Left lung (tissue), 10 donors: ENCODE results near the gene COX6B1. TPM values are rescaled to one million over a fixed set of nuclear protein-coding genes. Genes with fewer than 3 reads are reported as not detected.
A peak's percentile ranks its signal among the peaks of the same experiment; 100 is the strongest.

ENCODE experiments used
- ATAC-seq: fragments of 200-7000 bp; cut with Tn5 transposase; one replicate; pipeline ENCODE4 v1.9.1; 2020; ENCODE audit warnings: moderate library complexity
- DNase-seq, 4 donors: peaks; one replicate each; pipeline ENCODE4 v3.0.0-alpha.2; 2013 to 2020
- H3K27ac ChIP-seq, 2 donors: fragments of 200-600 bp; sonication (generic) in 1 of 2; one replicate each; pipeline versions ENCODE4 v1.5.0 to v1.8.0; 2020 to 2021
- H3K27me3 ChIP-seq, 2 donors: fragments of 200-600 bp; sonication (generic) in 1 of 2; one replicate each; pipeline versions ENCODE4 v1.5.0 to v1.8.0; 2020 to 2021
- H3K36me3 ChIP-seq, 2 donors: fragments of 200-600 bp; sonication (generic) in 1 of 2; one replicate each; pipeline versions ENCODE4 v1.5.0 to v1.8.0; 2020 to 2021
- H3K4me1 ChIP-seq, 2 donors: fragments of 200-600 bp; one replicate each; pipeline ENCODE4 v1.8.0; 2021
- H3K4me3 ChIP-seq, 2 donors: fragments of 200-600 bp; sonication (generic) in 1 of 2; one replicate each; pipeline versions ENCODE4 v1.5.0 to v1.8.0; 2020 to 2021; ENCODE audit warnings: mild to moderate bottlenecking in 1 of 2
- H3K9me3 ChIP-seq, 2 donors: fragments of 200-600 bp; sonication (generic) in 1 of 2; one replicate each; pipeline versions ENCODE4 v1.5.0 to v1.8.0; 2020 to 2021
- intact Hi-C, 2 donors: fragments of 100-400 bp; cut with DNase I; formaldehyde crosslinking; loops; one replicate each; pipeline versions ENCODE4 v1.11.2 to v1.14.2; 2022
- polyA plus RNA-seq, 6 donors: library from polyadenylated mRNA; unstranded; fragments of 120-200 nt; gene quantifications; one replicate each; pipeline ENCODE4 v1.2.1, GENCODE V29; 2013; ENCODE audit not compliant: insufficient read length in 6 of 6
- total RNA-seq, 2 donors: library from RNA; stranded (reverse); fragmentation: NEBNext Ultra II Directional; extraction: Animal tissue kit (Norgen Biotek cat#: 25700); gene quantifications; one replicate each; pipeline ENCODE4 v1.2.1, GENCODE V29; 2021
- TF ChIP-seq, protein P1 (sequence below), 2 donors: fragments of 200-600 bp; sonication (generic) in 1 of 2; IDR thresholded peaks; one replicate each; pipeline versions ENCODE4 v1.5.0 to v1.8.0; 2021; ENCODE audit warnings: antibody characterized with exemption in 2 of 2
- donor health status: DM: no; HTN: yes; CAD: no.
- donor health status: DM: no; HTN: no; CAD: no.

COX6B1 gene
- total and polyA plus RNA-seq, 8 donors, result 199 to 295 (median 235) TPM

DNA sequence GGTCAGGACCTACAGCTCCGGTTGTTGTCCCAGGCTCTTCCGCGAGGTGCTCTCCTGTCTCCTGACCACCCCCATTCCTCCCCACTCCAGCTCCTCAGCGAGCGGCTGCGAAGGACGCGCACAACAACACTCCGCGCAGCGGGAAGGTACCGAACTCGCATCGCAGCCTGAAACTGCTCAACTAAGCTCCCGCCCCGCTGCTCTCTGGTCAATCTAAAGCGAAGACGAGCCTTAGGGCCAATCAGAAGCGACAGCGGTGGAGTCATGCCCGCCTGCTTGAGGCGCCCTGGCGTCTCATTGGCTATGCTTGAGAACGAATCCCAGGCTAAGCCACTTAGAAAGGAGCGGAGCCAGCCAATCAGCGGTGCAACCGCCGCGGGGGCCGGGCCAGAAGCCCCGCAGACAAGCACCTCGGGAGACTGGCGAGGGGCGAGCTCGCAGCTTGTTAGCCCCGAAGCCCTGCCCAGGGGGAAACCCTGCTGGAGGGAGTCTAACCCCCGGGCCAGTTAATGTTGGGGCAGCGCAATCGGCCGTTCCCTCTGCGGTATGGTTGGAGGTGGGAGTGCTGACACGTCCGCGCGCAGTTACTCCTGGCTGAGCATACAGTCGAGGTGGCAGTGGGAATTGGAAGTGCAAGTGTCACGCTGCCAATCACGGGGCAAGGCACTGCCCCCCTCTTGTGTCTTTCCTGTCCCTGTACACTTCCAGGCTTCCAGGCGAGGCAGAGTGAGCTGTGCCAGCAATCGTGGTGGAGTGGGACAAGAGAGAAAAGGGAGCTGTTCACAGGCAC is 54.3 kb downstream of the COX6B1 start:
- Histone ChIP-seq H3K4me1 (peaks cover 0 to 17% of the 10 kb centered on the region in 2 donors), H3K9me3 (no peaks in the 10 kb centered on the region), H3K36me3 (no peaks in the 10 kb centered on the region), H3K4me3 (peak overlapping the region; percentile 52 to 57), H3K27me3 (peaks cover 0 to 56% of the 10 kb centered on the region in 2 donors), H3K27ac (peak overlapping the region in 1 of 2 donors; percentile 50)
- DNase-seq (peak; percentile 92 to 98 (median 96)), ATAC-seq (peak; percentile 99)
- intact Hi-C loops, result no loop called here
- TF ChIP-seq, protein P1, sequence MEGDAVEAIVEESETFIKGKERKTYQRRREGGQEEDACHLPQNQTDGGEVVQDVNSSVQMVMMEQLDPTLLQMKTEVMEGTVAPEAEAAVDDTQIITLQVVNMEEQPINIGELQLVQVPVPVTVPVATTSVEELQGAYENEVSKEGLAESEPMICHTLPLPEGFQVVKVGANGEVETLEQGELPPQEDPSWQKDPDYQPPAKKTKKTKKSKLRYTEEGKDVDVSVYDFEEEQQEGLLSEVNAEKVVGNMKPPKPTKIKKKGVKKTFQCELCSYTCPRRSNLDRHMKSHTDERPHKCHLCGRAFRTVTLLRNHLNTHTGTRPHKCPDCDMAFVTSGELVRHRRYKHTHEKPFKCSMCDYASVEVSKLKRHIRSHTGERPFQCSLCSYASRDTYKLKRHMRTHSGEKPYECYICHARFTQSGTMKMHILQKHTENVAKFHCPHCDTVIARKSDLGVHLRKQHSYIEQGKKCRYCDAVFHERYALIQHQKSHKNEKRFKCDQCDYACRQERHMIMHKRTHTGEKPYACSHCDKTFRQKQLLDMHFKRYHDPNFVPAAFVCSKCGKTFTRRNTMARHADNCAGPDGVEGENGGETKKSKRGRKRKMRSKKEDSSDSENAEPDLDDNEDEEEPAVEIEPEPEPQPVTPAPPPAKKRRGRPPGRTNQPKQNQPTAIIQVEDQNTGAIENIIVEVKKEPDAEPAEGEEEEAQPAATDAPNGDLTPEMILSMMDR (IDR thresholded peaks at IDR 0.05), result no peak

DNA sequence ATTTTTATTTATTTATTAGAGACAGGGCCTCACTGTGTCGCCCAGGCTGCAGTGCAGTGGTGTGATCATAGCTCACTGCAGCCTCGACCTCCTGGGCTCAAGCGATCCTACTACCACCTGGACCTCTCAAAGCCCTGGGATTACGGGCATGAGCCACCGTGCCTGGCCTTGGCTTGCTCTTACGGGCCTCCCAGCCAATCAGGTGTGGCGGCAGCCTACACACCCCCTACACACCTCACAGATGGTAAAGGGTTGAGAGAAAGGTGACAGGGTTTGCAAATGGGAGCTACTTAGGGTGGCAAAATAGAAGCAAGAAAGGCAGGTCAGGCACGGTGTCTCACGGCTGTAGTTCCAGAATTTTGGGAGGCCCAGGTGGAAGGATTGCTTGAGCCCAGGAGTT is 55.2 kb downstream of the COX6B1 start:
- Histone ChIP-seq H3K4me1 (peaks cover 0 to 17% of the 10 kb centered on the region in 2 donors), H3K9me3 (no peaks in the 10 kb centered on the region), H3K27ac (no peak overlapping the region), H3K36me3 (no peaks in the 10 kb centered on the region), H3K27me3 (peaks cover 0 to 65% of the 10 kb centered on the region in 2 donors), H3K4me3 (peak overlapping the region in 1 of 2 donors; percentile 57)
- ATAC-seq, result no peak
- TF ChIP-seq, protein P1 (IDR thresholded peaks at IDR 0.05), result no peak
- no peak for DNase-seq
- intact Hi-C loops, result no loop called here

DNA sequence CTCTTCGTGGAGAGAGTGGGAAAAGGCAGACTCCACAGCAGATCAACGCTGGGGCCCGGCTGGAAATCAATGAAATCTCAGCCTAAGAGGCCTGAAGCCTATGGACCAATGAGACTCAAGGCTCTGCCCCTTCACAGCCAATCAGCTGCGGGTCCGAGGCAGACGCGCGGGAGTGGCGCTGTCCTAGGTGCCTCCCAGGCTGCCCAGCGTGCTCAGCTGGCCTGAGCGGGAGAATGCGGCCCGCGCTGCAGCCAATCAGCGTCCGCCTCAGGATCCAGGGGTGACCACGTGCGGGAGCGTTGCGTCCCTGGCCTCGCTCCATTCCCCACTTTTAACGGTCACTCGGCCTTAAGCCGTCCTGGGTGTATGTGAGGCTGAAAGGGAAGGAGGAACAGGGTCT is 56.1 kb downstream of the COX6B1 start, which contains the start of gene ZBTB32:
TSS of gene ZBTB32 (plus strand) at position 341 of the 400 bp plus-strand sequence. CDS start 10,069 bp downstream, outside the sequence.
- Histone ChIP-seq H3K36me3 (no peaks in the 10 kb centered on the region), H3K9me3 (no peaks in the 10 kb centered on the region), H3K4me1 (peaks cover 0 to 17% of the 10 kb centered on the region in 2 donors), H3K27ac (no peak within 1 kb of the TSS), H3K4me3 (no peak within 1 kb of the TSS), H3K27me3 (peaks cover 0 to 72% of the 10 kb centered on the region in 2 donors)
- intact Hi-C loops, result no loop called here
- ATAC-seq, result peak; percentile 17
- peak in 1 of 4 donors; percentile 53 for DNase-seq
- TF ChIP-seq, protein P1 (IDR thresholded peaks at IDR 0.05), result no peak

Other genes starting within 250 kb of the COX6B1 start
- gene FFAR2, start 200.1 kb upstream of the COX6B1 start, total RNA-seq, result 10 to 100 TPM in 1 of 2 donors, under 1 TPM in 1; 0.85 to 26.6 TPM
- under 1 TPM in 5 of 6 donors, not detected in 1; 0.18 to 0.79 (median 0.34) TPM for gene FFAR2, start 200.1 kb upstream of the COX6B1 start, polyA plus RNA-seq
- not detected for gene KRTDAP, start 157.9 kb upstream of the COX6B1 start, total RNA-seq
- gene KRTDAP, start 157.9 kb upstream of the COX6B1 start, polyA plus RNA-seq, result 1 to 10 TPM in 5 of 6 donors, under 1 TPM in 1; 0.98 to 2.2 (median 1.8) TPM
- gene DMKN, start 134.7 kb upstream of the COX6B1 start, total RNA-seq, result 100 to 1,000 TPM; 104 to 136 TPM
- 100 to 1,000 TPM in 5 of 6 donors, 10 to 100 TPM in 1; 92.5 to 140 (median 111) TPM for gene DMKN, start 134.7 kb upstream of the COX6B1 start, polyA plus RNA-seq
- gene SBSN, start 120.0 kb upstream of the COX6B1 start, total RNA-seq, result under 1 TPM in 1 of 2 donors, not detected in 1; 0.20 TPM
- under 1 TPM in 2 of 6 donors, not detected in 4; 0.09 to 0.11 TPM for gene SBSN, start 120.0 kb upstream of the COX6B1 start, polyA plus RNA-seq
- not detected for gene GAPDHS, start 114.9 kb upstream of the COX6B1 start, total RNA-seq
- not detected for gene GAPDHS, start 114.9 kb upstream of the COX6B1 start, polyA plus RNA-seq
- 100 to 1,000 TPM in 1 of 2 donors, 10 to 100 TPM in 1; 98.3 to 112 TPM for gene TMEM147, start 102.7 kb upstream of the COX6B1 start, total RNA-seq
- gene TMEM147, start 102.7 kb upstream of the COX6B1 start, polyA plus RNA-seq, result 10 to 100 TPM; 52.7 to 62.3 (median 55.2) TPM
- gene ATP4A, start 84.7 kb upstream of the COX6B1 start, total RNA-seq, result not detected
- gene ATP4A, start 84.7 kb upstream of the COX6B1 start, polyA plus RNA-seq, result not detected
- not detected for gene PMIS2, start 62.1 kb upstream of the COX6B1 start, total RNA-seq
- gene PMIS2, start 62.1 kb upstream of the COX6B1 start, polyA plus RNA-seq, result not detected
- 10 to 100 TPM; 12.1 to 12.7 TPM for gene HAUS5, start 35.6 kb upstream of the COX6B1 start, total RNA-seq
- 10 to 100 TPM; 22.5 to 32.7 (median 26.7) TPM for gene HAUS5, start 35.6 kb upstream of the COX6B1 start, polyA plus RNA-seq
- gene RBM42, start 19.3 kb upstream of the COX6B1 start, total RNA-seq, result 10 to 100 TPM; 57.8 to 64.1 TPM
- 10 to 100 TPM; 48.4 to 67.0 (median 61.3) TPM for gene RBM42, start 19.3 kb upstream of the COX6B1 start, polyA plus RNA-seq
- 1 to 10 TPM in 1 of 2 donors, under 1 TPM in 1; 0.79 to 1.0 TPM for gene ETV2, start 6.6 kb upstream of the COX6B1 start, total RNA-seq
- gene ETV2, start 6.6 kb upstream of the COX6B1 start, polyA plus RNA-seq, result 1 to 10 TPM; 1.5 to 3.5 (median 2.2) TPM
- gene UPK1A, start 18.2 kb downstream of the COX6B1 start, total RNA-seq, result not detected
- under 1 TPM in 4 of 6 donors, not detected in 2; 0.18 to 0.48 (median 0.30) TPM for gene UPK1A, start 18.2 kb downstream of the COX6B1 start, polyA plus RNA-seq
- under 1 TPM; 0.15 to 0.31 TPM for gene ZBTB32, start 56.2 kb downstream of the COX6B1 start, total RNA-seq
- gene ZBTB32, start 56.2 kb downstream of the COX6B1 start, polyA plus RNA-seq, result under 1 TPM; 0.32 to 0.94 (median 0.50) TPM
- 10 to 100 TPM; 29.4 to 39.1 TPM for gene KMT2B, start 69.7 kb downstream of the COX6B1 start, total RNA-seq
- 10 to 100 TPM; 27.9 to 38.0 (median 33.9) TPM for gene KMT2B, start 69.7 kb downstream of the COX6B1 start, polyA plus RNA-seq
- gene IGFLR1, start 94.1 kb downstream of the COX6B1 start, total RNA-seq, result 10 to 100 TPM; 14.1 to 25.8 TPM
- 1 to 10 TPM; 2.0 to 6.1 (median 5.1) TPM for gene IGFLR1, start 94.1 kb downstream of the COX6B1 start, polyA plus RNA-seq
- 10 to 100 TPM; 15.2 to 16.6 TPM for gene U2AF1L4, start 97.1 kb downstream of the COX6B1 start, total RNA-seq
- gene U2AF1L4, start 97.1 kb downstream of the COX6B1 start, polyA plus RNA-seq, result 10 to 100 TPM; 16.0 to 20.5 (median 17.7) TPM
- 10 to 100 TPM; 59.6 to 90.3 TPM for gene PSENEN, start 97.3 kb downstream of the COX6B1 start, total RNA-seq
- gene PSENEN, start 97.3 kb downstream of the COX6B1 start, polyA plus RNA-seq, result 10 to 100 TPM; 39.6 to 59.7 (median 46.9) TPM
- 1 to 10 TPM; 6.6 to 9.9 TPM for gene LIN37, start 100.3 kb downstream of the COX6B1 start, total RNA-seq
- gene LIN37, start 100.3 kb downstream of the COX6B1 start, polyA plus RNA-seq, result 10 to 100 TPM; 11.0 to 14.5 (median 12.7) TPM
- gene HSPB6, start 108.7 kb downstream of the COX6B1 start, total RNA-seq, result 10 to 100 TPM; 38.3 to 39.7 TPM
- gene HSPB6, start 108.7 kb downstream of the COX6B1 start, polyA plus RNA-seq, result 10 to 100 TPM; 51.8 to 91.7 (median 71.3) TPM
- 10 to 100 TPM; 21.8 to 22.2 TPM for gene PROSER3, start 109.9 kb downstream of the COX6B1 start, total RNA-seq
- 10 to 100 TPM; 19.0 to 21.4 (median 20.8) TPM for gene PROSER3, start 109.9 kb downstream of the COX6B1 start, polyA plus RNA-seq
- gene ARHGAP33, start 127.2 kb downstream of the COX6B1 start, total RNA-seq, result 10 to 100 TPM; 11.4 to 11.9 TPM
- 10 to 100 TPM; 23.7 to 35.6 (median 29.4) TPM for gene ARHGAP33, start 127.2 kb downstream of the COX6B1 start, polyA plus RNA-seq
- gene PRODH2, start 164.5 kb downstream of the COX6B1 start, total RNA-seq, result not detected
- gene PRODH2, start 164.5 kb downstream of the COX6B1 start, polyA plus RNA-seq, result under 1 TPM in 3 of 6 donors, not detected in 3; 0.15 to 0.31 (median 0.16) TPM
- under 1 TPM in 1 of 2 donors, not detected in 1; 0.08 TPM for gene NPHS1, start 204.2 kb downstream of the COX6B1 start, total RNA-seq
- 1 to 10 TPM in 3 of 6 donors, under 1 TPM in 3; 0.45 to 2.0 (median 1.0) TPM for gene NPHS1, start 204.2 kb downstream of the COX6B1 start, polyA plus RNA-seq
- under 1 TPM in 1 of 2 donors, not detected in 1; 0.08 TPM for gene KIRREL2, start 208.6 kb downstream of the COX6B1 start, total RNA-seq
- gene KIRREL2, start 208.6 kb downstream of the COX6B1 start, polyA plus RNA-seq, result 1 to 10 TPM in 5 of 6 donors, under 1 TPM in 1; 0.76 to 3.5 (median 2.4) TPM
- 1 to 10 TPM; 3.0 to 8.6 TPM for gene APLP1, start 220.3 kb downstream of the COX6B1 start, total RNA-seq
- 10 to 100 TPM in 1 of 6 donors, 1 to 10 TPM in 5; 8.0 to 11.0 (median 9.3) TPM for gene APLP1, start 220.3 kb downstream of the COX6B1 start, polyA plus RNA-seq